WTC11 (cell line): ENCODE results near the gene GALNT7. TPM values are rescaled to one million over a fixed set of nuclear protein-coding genes. Genes with fewer than 3 reads are reported as not detected.

ENCODE experiments used
- ATF3 ChIP-seq: sonication (generic); formaldehyde crosslinking; conservative IDR thresholded peaks from 2 replicates; pipeline ENCODE4 v1.8.1; 2022; ENCODE audit warnings: mild to moderate bottlenecking, missing genetic modification reagents
- CREM ChIP-seq: sonication (generic); formaldehyde crosslinking; IDR thresholded peaks from 2 replicates; pipeline ENCODE4 v1.8.1; 2022; ENCODE audit warnings: mild to moderate bottlenecking, missing genetic modification reagents, moderate library complexity
- ELF4 ChIP-seq: sonication (generic); formaldehyde crosslinking; IDR thresholded peaks from 2 replicates; pipeline ENCODE4 v1.8.1; 2022; ENCODE audit warnings: low read depth, mild to moderate bottlenecking, moderate library complexity, missing genetic modification reagents
- EMX1 ChIP-seq: fragments of 250-450 bp; sonication (Bioruptor Pico); IDR thresholded peaks from 2 replicates; pipeline ENCODE4 v1.8.0; 2021; ENCODE audit warnings: mild to moderate bottlenecking
- ETV6 ChIP-seq: sonication (generic); formaldehyde crosslinking; IDR thresholded peaks from 2 replicates; pipeline ENCODE4 v1.8.1; 2022; ENCODE audit warnings: mild to moderate bottlenecking, missing genetic modification reagents
- HMGXB4 ChIP-seq: sonication (generic); formaldehyde crosslinking; IDR thresholded peaks from 2 replicates; pipeline ENCODE4 v1.8.1; 2023; ENCODE audit warnings: mild to moderate bottlenecking, moderate library complexity, missing genetic modification reagents
- JAZF1 ChIP-seq: fragments of 250-450 bp; sonication (Bioruptor Pico); IDR thresholded peaks from 2 replicates; pipeline ENCODE4 v1.9.0; 2021; ENCODE audit warnings: moderate library complexity, mild to moderate bottlenecking, inconsistent platforms
- KAT7 ChIP-seq: sonication (generic); formaldehyde crosslinking; IDR thresholded peaks from 2 replicates; pipeline ENCODE4 v1.8.1; 2023; ENCODE audit warnings: missing genetic modification reagents, mild to moderate bottlenecking, borderline replicate concordance
- MAX ChIP-seq: sonication (generic); formaldehyde crosslinking; IDR thresholded peaks from 2 replicates; pipeline ENCODE4 v1.8.0; 2022; ENCODE audit warnings: mild to moderate bottlenecking, missing genetic modification reagents
- MYBL2 ChIP-seq: sonication (generic); formaldehyde crosslinking; IDR thresholded peaks from 2 replicates; pipeline ENCODE4 v1.8.1; 2023; ENCODE audit warnings: mild to moderate bottlenecking, moderate library complexity, missing genetic modification reagents
- NFATC4 ChIP-seq: fragments of 250-450 bp; sonication (Bioruptor Pico); IDR thresholded peaks from 2 replicates; pipeline ENCODE4 v1.9.0; 2021; ENCODE audit warnings: mild to moderate bottlenecking
- NFYB ChIP-seq: sonication (generic); formaldehyde crosslinking; conservative IDR thresholded peaks from 2 replicates; pipeline ENCODE4 v1.8.0; 2022; ENCODE audit warnings: low read depth, missing genetic modification reagents
- NR2C2 ChIP-seq: sonication (generic); formaldehyde crosslinking; IDR thresholded peaks from 2 replicates; pipeline ENCODE4 v1.8.0; 2022; ENCODE audit warnings: mild to moderate bottlenecking, missing genetic modification reagents
- PRRX2 ChIP-seq: fragments of 250-450 bp; sonication (Bioruptor Pico); IDR thresholded peaks from 2 replicates; pipeline ENCODE4 v1.8.0; 2021; ENCODE audit warnings: mild to moderate bottlenecking
- SOX15 ChIP-seq: fragments of 250-450 bp; sonication (Bioruptor Pico); IDR thresholded peaks from 2 replicates; pipeline ENCODE4 v1.9.0; 2021; ENCODE audit warnings: mild to moderate bottlenecking
- SP1 ChIP-seq: sonication (generic); formaldehyde crosslinking; conservative IDR thresholded peaks from 2 replicates; pipeline ENCODE4 v1.8.1; 2022; ENCODE audit warnings: missing genetic modification reagents
- TCF7 ChIP-seq: sonication (generic); formaldehyde crosslinking; IDR thresholded peaks from 2 replicates; pipeline ENCODE4 v1.8.0; 2022; ENCODE audit warnings: mild to moderate bottlenecking, low read depth, missing genetic modification reagents, moderate library complexity
- ZNF121 ChIP-seq: sonication (generic); formaldehyde crosslinking; IDR thresholded peaks from 2 replicates; pipeline ENCODE4 v1.8.0; 2023; ENCODE audit warnings: missing genetic modification reagents
- ZNF138 ChIP-seq: sonication (generic); formaldehyde crosslinking; conservative IDR thresholded peaks from 2 replicates; pipeline ENCODE4 v1.8.1; 2022; ENCODE audit warnings: mild to moderate bottlenecking, moderate library complexity, missing genetic modification reagents
- ZNF219 ChIP-seq: sonication (generic); formaldehyde crosslinking; IDR thresholded peaks from 2 replicates; pipeline ENCODE4 v1.8.0; 2023; ENCODE audit warnings: missing genetic modification reagents, mild to moderate bottlenecking, borderline replicate concordance
- ZNF232 ChIP-seq: sonication (generic); formaldehyde crosslinking; IDR thresholded peaks from 2 replicates; pipeline ENCODE4 v1.8.0; 2022; ENCODE audit warnings: mild to moderate bottlenecking, missing genetic modification reagents
- ZNF416 ChIP-seq: fragments of 250-450 bp; sonication (Bioruptor Pico); IDR thresholded peaks from 2 replicates; pipeline ENCODE4 v1.9.0; 2021; ENCODE audit warnings: mild to moderate bottlenecking, inconsistent platforms
- ZNF423 ChIP-seq: fragments of 250-450 bp; sonication (Bioruptor Pico); IDR thresholded peaks from 2 replicates; pipeline ENCODE4 v2.1.2; 2022; ENCODE audit warnings: mild to moderate bottlenecking, moderate library complexity
- ZNF512 ChIP-seq: sonication (generic); formaldehyde crosslinking; IDR thresholded peaks from 2 replicates; pipeline ENCODE4 v1.8.1; 2022; ENCODE audit warnings: missing genetic modification reagents, borderline replicate concordance
- ZNF671 ChIP-seq: fragments of 250-450 bp; sonication (Bioruptor Pico); IDR thresholded peaks from 2 replicates; pipeline ENCODE4 v1.8.0; 2021; ENCODE audit warnings: mild to moderate bottlenecking
- total RNA-seq: library from RNA; stranded (reverse); gene quantifications from 3 replicates; pipeline ENCODE4 v1.2.3, GENCODE V29; 2021
- TF ChIP-seq, protein P1 (sequence below): sonication (generic); formaldehyde crosslinking; IDR thresholded peaks from 2 replicates; pipeline ENCODE4 v1.8.0; 2022; ENCODE audit warnings: mild to moderate bottlenecking, missing genetic modification reagents
- TF ChIP-seq, protein P2 (sequence below): fragments of 250-450 bp; sonication (Bioruptor Pico); IDR thresholded peaks from 2 replicates; pipeline ENCODE4 v1.9.0; 2021; ENCODE audit warnings: mild to moderate bottlenecking, borderline replicate concordance
- TF ChIP-seq, protein P3 (sequence below): sonication (generic); formaldehyde crosslinking; IDR thresholded peaks from 2 replicates; pipeline ENCODE4 v1.8.1; 2023; ENCODE audit warnings: mild to moderate bottlenecking, missing genetic modification reagents, moderate library complexity
- TF ChIP-seq, protein P4 (sequence below): sonication (generic); formaldehyde crosslinking; IDR thresholded peaks from 2 replicates; pipeline ENCODE4 v1.8.0; 2022; ENCODE audit warnings: mild to moderate bottlenecking, missing genetic modification reagents

Gene GALNT7
- total RNA-seq, 1 experiment from 2014 or later: 86.9 TPM

GRCh38 chr4:173370477-173371291 is 202.1 kb downstream of the GALNT7 start, which contains the start of gene SAP30 (continued):
- TF ChIP-seq, protein P1, sequence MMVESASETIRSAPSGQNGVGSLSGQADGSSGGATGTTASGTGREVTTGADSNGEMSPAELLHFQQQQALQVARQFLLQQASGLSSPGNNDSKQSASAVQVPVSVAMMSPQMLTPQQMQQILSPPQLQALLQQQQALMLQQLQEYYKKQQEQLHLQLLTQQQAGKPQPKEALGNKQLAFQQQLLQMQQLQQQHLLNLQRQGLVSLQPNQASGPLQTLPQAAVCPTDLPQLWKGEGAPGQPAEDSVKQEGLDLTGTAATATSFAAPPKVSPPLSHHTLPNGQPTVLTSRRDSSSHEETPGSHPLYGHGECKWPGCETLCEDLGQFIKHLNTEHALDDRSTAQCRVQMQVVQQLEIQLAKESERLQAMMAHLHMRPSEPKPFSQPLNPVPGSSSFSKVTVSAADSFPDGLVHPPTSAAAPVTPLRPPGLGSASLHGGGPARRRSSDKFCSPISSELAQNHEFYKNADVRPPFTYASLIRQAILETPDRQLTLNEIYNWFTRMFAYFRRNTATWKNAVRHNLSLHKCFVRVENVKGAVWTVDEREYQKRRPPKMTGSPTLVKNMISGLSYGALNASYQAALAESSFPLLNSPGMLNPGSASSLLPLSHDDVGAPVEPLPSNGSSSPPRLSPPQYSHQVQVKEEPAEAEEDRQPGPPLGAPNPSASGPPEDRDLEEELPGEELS (CRISPR knock-in tag): 0 out of 2 replicates have a peak, but pooled peaks have one; percentile 40
- TF ChIP-seq ZNF138 (CRISPR knock-in tag) (no peak), JAZF1 (CRISPR knock-in tag) (no peak), ZNF416 (no peak), ETV6 (CRISPR knock-in tag) (peak; percentile 69; the same call in 1 of the 2 replicates), ZNF232 (no peak), PRRX2 (no peak), ATF3 (CRISPR knock-in tag) (no peak), NFATC4 (no peak), TCF7 (CRISPR knock-in tag) (no peak), ZNF512 (no peak), CREM (CRISPR knock-in tag) (no peak), SP1 (CRISPR knock-in tag) (peak; percentile 79), SOX15 (CRISPR knock-in tag) (no peak), MYBL2 (CRISPR knock-in tag) (0 out of 2 replicates have a peak, but pooled peaks have one; percentile 61), NFYB (no peak), KAT7 (CRISPR knock-in tag) (no peak), ELF4 (CRISPR knock-in tag) (no peak), EMX1 (CRISPR knock-in tag) (no peak), NR2C2 (no peak), ZNF423 (CRISPR knock-in tag) (no peak), MAX (peak; percentile 72), ZNF219 (CRISPR knock-in tag) (no peak), HMGXB4 (CRISPR knock-in tag) (peak; percentile 15; the same call in 1 of the 2 replicates), ZNF671 (CRISPR knock-in tag) (no peak), ZNF121 (no peak)
- TF ChIP-seq, protein P2, sequence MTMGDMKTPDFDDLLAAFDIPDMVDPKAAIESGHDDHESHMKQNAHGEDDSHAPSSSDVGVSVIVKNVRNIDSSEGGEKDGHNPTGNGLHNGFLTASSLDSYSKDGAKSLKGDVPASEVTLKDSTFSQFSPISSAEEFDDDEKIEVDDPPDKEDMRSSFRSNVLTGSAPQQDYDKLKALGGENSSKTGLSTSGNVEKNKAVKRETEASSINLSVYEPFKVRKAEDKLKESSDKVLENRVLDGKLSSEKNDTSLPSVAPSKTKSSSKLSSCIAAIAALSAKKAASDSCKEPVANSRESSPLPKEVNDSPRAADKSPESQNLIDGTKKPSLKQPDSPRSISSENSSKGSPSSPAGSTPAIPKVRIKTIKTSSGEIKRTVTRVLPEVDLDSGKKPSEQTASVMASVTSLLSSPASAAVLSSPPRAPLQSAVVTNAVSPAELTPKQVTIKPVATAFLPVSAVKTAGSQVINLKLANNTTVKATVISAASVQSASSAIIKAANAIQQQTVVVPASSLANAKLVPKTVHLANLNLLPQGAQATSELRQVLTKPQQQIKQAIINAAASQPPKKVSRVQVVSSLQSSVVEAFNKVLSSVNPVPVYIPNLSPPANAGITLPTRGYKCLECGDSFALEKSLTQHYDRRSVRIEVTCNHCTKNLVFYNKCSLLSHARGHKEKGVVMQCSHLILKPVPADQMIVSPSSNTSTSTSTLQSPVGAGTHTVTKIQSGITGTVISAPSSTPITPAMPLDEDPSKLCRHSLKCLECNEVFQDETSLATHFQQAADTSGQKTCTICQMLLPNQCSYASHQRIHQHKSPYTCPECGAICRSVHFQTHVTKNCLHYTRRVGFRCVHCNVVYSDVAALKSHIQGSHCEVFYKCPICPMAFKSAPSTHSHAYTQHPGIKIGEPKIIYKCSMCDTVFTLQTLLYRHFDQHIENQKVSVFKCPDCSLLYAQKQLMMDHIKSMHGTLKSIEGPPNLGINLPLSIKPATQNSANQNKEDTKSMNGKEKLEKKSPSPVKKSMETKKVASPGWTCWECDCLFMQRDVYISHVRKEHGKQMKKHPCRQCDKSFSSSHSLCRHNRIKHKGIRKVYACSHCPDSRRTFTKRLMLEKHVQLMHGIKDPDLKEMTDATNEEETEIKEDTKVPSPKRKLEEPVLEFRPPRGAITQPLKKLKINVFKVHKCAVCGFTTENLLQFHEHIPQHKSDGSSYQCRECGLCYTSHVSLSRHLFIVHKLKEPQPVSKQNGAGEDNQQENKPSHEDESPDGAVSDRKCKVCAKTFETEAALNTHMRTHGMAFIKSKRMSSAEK (CRISPR knock-in tag): no peak
- TF ChIP-seq, protein P3, sequence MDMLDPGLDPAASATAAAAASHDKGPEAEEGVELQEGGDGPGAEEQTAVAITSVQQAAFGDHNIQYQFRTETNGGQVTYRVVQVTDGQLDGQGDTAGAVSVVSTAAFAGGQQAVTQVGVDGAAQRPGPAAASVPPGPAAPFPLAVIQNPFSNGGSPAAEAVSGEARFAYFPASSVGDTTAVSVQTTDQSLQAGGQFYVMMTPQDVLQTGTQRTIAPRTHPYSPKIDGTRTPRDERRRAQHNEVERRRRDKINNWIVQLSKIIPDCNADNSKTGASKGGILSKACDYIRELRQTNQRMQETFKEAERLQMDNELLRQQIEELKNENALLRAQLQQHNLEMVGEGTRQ (CRISPR knock-in tag): peak; percentile 84
- TF ChIP-seq, protein P4, sequence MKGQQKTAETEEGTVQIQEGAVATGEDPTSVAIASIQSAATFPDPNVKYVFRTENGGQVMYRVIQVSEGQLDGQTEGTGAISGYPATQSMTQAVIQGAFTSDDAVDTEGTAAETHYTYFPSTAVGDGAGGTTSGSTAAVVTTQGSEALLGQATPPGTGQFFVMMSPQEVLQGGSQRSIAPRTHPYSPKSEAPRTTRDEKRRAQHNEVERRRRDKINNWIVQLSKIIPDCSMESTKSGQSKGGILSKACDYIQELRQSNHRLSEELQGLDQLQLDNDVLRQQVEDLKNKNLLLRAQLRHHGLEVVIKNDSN (CRISPR knock-in tag): peak; percentile 80
- TF ChIP-seq, all 79 proteins: peak for 11
